Right renal cortex interstitium (tissue), 3 donors: Measurements from ENCODE around the gene LPIN2. TPM values are rescaled to one million over a fixed set of nuclear protein-coding genes. Genes with fewer than 3 reads are reported as not detected.
"Not testable (repeated sequence)": the region's sequence is repeated elsewhere in the genome, so short reads cannot be mapped to it uniquely, and the experiment has no call there.

Experiments
- DNase-seq, 3 donors: peaks; one replicate each; pipeline ENCODE4 v3.0.0-alpha.2; 2013; ENCODE audit warnings: low read depth in 3 of 3, low spot score in 2 of 3
- polyA plus RNA-seq, 3 donors: library from polyadenylated mRNA; unstranded; fragments of 120-200 nt; gene quantifications; one replicate each; pipeline ENCODE4 v1.2.1, GENCODE V29; 2013; ENCODE audit not compliant: insufficient read length in 3 of 3

LPIN2 gene
- polyA plus RNA-seq, 3 donors, result 34.4 to 37.7 (median 37.4) TPM

DNA sequence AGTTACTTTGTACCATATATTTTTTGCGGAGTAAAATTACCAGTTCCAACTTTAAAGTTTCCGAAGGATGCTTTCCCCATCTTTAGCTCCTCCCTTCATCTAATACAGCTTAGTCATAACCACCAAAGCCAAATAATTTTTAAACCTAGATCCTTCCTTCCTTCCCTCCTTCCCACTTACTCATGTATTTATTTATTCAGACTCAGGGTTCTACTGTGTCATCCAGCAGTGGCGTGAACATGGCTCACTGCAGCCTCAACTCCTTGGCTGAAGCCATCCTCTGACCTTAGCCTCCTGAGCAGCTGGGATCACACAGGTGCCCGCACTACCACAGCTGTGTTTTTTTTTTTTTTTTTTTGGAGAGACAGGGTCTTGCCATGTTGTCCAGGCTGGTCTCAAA, 4.4 kb downstream of the LPIN2 start:
- no peak for DNase-seq

DNA sequence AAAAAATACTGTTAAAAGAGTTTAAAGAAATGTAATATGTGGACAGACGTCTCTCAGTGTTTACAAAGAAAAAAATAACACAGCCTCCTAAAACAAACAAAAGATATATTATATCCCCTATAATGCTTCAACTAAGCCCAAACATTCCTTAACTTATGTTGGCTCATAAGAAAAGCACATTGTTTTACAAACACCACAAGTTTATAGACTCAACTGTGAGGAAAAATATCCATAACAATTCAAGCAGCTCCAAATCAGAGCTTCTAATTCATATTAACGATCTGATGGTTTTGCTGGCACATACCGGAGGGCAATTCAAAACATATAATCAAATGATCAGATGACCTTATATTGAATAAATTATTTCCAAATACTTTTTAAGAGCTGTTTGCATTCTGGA, 5.5 kb downstream of the LPIN2 start:
- DNase-seq, result no peak

DNA sequence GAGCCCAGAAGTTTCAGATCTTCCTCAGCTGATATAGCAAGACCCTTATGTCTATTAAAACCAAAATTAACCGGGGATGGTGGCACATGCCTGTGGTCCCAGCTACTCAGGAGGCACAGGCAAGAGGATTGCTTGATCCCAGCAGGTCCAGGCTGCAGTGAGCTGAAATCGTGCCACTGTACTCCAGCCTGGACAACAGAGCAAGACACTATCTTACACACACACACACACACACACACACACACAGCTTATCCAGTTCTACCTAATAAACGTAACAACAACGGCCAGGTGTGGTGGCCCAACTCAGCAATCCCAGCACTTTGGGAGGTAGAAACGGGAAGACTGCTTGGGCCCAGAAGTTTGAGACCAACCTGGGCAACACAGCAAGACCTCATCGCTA, 7.5 kb downstream of the LPIN2 start:
- DNase-seq, result no peak

DNA sequence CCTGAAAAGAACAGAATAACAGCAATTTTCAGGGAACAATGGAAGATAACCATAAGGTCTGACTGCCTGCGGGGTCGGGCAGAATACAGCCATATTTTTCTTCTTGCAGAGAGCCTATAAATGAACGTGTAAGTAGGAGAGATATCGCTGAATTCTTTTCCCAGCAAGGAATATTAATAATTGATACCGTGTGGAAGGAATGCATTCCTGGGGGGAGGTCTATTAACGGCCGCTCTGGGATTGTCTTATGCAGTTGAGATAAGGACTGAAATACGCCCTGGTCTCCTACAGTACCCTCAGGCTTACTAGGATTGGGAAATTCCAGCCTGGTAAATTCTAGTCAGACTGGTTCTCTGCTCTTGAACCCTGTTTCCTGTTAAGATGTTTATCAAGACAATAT, 9.2 kb downstream of the LPIN2 start:
- not testable (repeated sequence) for DNase-seq

DNA sequence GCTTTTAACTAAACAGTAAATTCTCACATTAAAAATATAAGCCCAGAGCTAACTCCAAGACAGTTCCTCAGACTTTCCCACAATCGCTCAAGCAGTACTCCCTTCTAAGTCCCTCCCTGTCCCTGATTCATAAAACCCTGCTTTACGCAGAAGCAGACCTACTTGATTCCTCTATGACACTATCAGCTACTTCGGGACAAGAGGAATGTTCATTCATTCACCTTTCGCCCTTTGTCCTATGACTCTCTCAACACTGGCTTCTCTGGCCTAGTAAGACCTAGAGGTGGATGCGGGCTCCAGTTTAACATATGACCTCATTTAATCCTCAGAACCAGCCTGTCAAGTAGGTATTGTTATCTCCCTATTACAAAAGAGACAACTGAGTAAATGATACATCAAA, 10.2 kb downstream of the LPIN2 start:
- DNase-seq, result no peak

DNA sequence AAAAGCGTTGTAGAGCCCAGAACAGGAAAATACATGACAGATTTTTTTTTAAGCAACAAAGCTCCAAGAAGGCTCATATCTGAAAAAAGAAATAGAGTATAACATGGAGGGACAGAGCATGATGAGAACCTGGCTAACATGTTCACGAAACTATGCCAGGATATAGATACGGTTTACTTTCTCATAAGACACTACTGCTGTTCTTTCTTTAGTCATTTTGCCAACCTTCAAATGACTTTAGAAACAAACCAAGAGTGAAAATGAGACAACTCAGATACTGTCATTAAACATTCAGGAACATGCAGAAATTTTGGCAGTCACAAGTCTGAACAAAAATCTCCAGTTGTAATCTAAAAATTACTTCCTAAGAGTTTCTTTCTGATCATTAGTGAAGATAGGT, 14.3 kb downstream of the LPIN2 start:
- DNase-seq, result no peak

DNA sequence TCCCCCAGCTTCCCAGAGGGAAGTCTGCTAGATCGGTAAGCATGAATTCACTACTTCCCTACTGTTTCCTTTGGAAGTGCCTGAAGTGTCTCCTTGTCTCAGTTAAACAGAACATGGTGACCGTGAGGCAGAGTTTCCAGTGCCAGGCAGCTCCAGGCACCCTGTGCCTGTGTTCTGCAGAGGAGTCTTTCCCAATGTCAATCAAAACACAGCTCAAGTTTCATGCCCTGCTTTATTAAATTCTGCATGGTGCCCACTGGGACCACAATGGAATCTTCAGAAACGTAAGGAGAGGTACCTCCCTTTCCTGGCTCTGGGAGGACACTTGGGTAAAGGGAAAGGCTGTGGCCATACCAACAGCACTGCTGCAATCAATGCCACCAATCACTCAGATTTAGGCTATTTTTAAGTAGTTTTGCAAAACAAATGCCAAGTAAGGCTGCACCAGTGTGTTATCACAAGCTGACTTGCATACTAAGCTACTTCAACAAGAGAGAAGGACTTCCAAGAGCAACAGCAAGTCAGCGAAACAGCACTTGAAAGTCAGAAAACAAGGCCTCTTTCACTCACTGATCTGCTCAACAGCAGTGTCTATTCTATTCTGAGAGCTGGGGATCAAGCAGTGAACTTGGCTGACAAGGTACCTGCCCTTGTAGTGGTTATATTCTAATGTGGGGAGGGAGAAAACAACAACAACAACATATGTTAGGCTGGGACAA, 14.9 kb downstream of the LPIN2 start:
- no peak for DNase-seq

DNA sequence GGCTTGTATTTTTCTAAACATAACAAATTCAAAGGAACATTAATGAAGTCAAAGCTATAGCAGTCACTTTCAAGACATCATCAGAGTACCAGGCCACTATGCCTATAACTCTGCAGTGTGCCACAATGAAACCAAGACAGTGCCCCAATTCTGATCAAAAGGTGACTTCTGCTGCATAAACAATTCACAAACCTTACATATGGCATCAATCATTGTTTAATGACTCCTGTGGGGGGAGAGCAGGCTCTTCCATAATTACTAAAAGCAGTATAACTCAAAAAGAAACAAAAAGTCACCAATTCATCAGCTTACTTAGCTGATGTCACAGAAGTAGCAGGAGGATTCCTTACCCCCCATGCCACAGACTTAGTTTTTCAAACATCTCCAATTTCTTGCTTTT, 15.5 kb downstream of the LPIN2 start:
- no peak for DNase-seq

DNA sequence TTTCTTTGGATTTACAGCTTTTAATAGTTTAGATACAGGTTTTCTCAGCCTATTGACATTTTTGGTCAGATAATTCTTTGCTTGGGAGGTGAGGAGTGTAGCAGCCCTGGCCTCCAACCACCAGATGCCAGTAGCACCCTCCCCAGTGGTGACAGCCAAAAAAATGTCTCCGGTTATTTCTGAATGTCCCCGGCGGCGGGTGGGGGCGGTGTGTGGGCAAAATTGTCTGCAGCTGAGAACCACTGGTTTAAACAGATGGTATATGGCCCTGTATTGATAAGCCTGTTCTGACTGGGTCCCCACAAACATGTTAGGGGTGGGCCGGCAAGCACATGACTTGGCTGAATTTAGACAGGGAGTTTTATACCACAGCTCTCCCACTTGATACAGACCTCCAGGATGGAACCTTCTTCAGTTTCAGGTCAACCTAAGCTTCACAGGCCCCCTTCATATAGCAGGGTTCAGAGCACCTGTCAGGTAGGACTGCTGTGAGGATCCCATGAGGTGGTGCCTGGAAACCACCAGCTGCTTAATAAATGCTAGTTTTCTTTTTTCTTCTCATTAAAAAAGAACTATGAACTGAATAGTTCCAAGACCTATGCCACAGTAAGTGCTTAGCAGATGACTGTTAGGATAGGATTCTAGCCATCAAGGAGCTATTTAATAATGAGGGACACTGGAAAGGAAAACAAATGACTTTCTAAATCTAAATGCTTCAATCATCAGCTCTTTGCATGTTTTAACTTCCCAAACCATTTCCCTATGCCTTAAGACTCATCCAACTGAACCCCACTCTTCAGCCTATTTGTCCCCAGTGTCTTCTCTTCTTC, 18.1 kb downstream of the LPIN2 start:
- DNase-seq, result no peak

DNA sequence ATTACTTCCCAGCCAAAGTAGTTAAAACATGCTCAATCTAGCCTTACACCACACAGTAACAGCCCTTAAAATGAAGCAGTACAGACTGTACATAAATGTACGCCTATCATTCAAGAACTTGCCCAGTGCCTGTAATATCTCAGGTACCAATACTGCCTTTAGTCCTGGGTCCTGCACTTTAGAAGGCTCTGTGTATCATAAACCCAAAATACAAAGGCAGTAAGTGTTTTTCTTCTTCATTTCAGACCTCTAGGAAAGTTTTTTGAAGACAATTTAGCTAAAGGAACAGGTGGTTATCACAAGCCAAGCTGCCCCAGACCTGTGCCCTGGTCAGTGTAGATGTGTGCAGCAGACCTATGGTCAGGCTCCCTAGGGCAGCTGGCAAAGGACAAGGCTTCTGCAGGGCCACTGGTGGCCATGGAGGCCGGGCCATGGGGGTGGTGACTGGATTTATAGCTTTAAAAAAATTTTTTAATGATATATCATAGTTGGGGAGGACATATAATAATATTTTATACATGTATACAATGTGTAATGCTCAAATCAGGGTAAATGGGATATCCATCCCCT, 18.8 kb downstream of the LPIN2 start:
- no peak for DNase-seq

DNA sequence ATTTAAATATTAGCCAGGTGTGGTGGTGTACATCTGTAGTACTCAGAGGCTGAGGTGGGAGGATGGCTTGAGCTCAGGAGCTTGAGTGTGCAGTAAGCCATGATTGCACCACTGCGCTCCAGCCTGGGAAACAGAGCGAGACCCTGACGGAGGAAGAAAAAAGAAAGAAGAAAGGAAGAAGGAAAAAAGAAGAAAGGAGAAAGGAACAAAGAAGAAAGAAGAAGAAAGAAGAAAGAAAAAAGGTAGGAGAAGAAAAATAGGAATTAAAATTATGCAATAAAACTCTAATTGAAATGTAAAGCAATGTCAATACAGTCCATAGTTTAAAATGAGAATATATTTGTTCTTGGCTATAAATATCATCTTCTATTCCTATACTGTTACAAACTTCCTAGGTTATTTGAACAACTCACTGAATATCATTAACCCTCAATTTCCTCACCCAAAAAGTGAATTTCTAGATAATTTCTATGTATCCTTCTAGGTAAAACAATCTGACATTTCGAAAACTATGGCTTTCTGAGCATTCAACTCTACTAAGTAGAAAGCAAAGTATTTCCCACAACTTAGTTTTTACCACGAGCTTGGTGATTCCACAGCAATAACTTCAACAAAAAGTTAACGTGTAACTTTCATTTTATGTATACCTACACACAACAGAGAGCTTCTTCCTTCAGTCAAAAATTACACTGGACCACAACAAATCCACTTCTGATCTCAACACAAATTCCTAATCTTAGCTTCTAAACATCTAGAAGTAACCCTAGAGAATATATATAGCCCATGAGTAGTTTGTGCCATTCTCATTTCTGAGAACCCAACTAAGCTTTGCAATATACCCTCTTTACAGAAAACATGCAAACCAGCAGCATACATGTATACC, 19.7 kb downstream of the LPIN2 start:
- DNase-seq, result no peak

DNA sequence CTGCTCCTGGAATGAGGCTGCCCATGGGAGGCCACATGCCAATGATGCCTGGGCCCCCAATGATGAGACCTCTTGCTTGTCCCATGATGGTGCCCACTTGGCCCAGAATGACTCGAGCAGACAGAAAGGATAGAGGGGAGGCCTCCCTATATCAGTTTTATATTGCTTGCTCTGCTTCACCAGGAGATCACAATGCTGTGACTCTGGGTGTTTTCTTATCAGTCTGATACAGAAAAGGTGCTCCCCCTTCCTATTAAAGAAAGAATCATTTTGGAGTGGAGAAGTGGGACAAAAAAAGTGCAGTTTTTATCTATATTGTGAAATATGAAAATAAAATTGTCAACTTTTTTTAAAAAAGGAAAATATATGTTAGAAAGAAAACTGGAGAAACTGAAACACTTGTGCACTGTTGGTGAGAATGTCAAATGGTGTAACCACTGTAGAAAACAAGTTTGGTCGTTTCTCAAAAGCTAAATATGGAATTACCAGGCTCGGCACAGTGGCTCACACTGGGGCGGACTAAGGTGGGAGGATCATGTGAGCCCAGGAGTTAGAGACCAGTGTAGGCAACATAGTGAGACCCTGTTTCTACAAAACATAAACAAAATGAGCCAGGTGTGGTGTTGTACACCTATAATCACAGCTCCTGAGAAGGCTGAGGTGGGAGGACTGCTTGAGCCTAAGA, 21.8 kb downstream of the LPIN2 start:
- no peak for DNase-seq

DNA sequence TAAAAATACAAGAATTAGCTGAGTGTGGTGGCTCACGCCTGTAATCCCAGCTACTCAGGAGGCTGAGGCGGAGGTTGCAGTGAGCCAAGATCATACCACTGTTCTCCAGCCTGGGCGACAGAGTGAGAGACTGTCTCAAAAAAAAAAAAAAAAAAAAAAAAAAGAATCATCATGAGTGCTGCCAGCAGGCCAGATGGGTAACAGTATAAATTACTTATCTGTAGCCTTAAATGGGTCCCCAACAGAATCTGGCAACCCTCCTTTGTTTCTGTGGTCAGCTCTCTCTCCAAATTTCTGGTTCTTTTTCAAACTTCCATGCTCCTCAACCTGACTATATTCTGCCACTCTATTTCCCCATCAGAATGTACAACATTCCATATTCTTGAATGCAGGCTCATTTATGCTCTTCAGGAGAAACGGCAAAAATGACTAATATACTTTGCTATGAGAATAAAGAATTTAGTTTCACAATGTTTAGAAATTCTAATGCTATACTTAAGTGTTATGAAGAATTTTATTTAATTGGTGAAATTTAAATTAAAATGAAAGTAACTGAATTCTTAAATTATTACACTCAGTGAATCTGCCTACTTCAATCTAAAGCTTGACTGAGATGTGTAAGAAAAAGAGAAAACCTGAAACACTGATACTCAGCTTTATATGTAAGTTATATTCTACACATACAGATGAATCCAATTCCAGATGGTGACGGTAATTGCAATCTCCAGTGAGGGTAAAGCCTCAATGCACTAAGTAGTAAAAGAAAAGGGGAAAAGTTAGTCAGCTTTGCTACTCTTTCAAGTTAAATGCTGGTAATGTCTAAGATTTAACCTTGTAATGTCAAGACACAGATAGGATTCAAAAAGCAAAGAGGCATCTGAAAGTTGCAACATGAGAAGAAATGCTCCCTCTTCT, 24.8 kb downstream of the LPIN2 start:
- DNase-seq, result no peak

DNA sequence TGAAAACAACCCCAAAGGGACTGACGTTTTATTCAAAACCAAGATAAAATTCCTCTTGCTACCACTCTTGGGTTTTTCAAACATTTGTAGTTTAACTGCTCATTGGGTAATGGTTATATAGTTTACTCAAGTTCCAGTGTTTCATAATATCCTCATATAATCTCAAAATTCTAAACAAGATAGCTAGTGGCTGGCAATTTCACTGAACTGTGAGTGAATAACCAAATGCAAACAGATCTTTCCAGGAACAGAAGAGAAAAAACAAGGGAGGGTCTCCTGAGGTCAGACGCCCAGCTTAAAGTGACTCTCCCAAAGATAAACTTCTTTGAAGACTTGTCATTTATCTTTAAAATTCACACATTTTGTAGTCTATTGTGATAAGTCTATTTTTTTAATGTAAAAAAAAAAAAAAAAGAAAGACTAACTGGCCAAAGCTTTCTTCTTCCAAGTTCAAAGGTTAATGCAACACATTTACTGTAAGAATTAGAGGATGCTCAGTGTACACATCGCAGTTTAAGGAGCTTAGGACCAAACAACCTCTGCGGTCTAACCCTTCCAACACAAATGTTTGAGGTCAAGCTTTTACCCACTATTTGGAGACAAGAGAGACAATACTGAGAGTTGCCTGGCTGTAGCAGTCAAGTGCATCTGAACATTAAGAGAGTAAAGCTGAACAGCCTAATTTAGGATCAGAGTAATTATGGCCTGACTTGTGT, 26.6 kb downstream of the LPIN2 start:
- DNase-seq, result no peak

DNA sequence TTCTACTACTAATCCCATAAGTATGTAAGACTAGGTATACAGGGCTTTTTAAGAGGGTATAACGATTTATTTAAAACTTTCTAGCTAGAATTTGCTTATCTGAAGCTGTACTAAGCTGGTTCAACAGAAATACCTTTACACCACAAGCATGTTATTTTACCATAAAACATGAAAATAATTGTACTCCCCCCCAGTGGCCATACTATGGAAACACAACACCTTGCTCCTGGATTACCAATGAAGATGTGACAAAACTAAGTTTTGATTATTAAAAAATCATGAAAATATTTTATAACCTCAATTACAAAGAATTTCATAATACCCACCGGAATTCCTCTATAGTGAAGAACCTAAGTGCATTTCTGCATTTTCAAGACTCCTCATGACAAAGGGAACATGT, 27.3 kb downstream of the LPIN2 start:
- no peak for DNase-seq

DNA sequence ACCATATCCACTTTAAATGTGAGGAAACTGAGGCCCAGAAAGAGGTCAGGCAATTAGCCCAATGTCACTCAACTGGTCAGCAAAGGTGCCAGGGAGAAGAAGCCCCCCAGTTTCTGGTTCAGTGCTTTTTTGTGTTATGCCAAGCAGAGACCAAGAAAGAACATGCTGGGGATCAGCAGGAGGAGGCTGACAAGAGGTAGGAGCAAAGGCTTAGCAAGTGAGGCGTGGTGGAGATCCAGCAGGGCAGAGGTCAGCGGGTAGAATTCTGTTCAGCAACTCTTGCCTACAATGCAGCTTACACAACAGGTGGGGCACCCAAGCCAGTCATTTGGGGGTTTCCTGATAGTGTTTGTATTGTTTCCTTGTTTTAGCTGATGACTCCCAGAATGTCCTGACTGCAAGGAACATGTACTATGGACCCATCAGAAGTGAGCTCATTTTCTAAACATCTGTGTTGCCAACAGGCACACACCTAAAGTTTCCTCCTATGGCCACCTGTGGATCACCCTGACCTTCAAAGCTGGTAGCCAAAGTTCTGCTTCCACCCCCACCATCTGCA, 28.2 kb downstream of the LPIN2 start:
- DNase-seq, result no peak

DNA sequence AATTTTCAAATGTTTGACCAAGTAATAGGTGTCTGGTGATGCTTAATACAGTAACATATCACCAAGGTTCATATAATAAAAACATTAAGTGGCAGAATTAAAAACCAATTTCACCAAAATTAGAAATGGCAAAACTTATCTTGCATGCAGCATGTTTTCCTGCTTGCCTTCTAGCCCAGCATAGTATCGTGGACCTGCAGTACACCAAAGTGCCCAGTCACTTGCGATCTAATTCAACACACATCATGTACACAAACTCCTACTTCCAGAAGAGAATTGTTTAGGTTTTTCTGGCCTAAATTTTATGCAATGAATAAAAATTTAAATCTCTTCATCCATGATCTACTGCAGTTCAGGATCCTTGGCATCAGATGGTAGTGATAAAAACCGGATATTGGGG, 28.9 kb downstream of the LPIN2 start:
- no peak for DNase-seq

DNA sequence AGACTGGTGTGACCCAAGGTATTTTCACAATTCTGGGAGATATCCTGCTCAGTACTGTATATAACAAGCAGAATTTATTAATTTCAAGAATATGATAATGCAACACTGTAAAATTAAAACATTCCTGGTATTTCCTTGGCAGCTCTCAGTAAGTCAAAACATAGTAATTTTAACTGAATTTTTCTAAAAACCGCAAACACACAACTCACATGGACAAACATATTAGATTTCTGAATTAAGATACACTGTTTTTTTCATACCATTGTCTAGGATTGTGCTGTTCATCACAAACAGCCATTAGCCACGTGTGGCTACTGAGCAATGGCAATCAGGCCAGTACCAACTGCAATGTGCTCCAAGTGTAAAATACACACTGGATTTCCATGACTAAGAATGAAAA, 29.6 kb downstream of the LPIN2 start:
- no peak for DNase-seq
